ENCODE measurements around the gene SLC27A1.
"Not testable (repeated sequence)": the region's sequence is repeated elsewhere in the genome, so short reads cannot be mapped to it uniquely, and the experiment has no call there.

The SLC27A1 gene

DNA sequence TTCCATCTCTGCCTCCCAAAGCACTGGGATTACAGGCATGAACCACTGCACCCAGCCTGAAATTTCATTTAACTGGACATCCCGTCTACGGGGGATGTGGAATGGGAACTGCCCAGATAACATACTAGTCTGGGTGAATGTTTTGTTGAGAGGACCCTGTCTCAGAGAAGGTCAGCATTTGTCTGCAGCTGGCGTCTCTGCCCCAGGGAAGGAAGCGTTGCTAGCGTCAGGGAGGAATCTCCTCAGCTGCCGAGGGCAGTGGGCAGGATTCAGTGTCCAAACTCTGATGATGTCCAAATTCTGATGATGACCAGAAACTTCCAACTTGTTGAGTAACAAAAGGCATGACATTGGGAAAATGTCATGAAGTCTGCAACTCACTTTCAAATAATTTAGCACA lies 12.7 kb upstream of the SLC27A1 start:
- DNase-seq: no peak

GRCh38 chr19:17458970-17459369 lies 11.4 kb upstream of the SLC27A1 start:
- DNase-seq: no peak

DNA sequence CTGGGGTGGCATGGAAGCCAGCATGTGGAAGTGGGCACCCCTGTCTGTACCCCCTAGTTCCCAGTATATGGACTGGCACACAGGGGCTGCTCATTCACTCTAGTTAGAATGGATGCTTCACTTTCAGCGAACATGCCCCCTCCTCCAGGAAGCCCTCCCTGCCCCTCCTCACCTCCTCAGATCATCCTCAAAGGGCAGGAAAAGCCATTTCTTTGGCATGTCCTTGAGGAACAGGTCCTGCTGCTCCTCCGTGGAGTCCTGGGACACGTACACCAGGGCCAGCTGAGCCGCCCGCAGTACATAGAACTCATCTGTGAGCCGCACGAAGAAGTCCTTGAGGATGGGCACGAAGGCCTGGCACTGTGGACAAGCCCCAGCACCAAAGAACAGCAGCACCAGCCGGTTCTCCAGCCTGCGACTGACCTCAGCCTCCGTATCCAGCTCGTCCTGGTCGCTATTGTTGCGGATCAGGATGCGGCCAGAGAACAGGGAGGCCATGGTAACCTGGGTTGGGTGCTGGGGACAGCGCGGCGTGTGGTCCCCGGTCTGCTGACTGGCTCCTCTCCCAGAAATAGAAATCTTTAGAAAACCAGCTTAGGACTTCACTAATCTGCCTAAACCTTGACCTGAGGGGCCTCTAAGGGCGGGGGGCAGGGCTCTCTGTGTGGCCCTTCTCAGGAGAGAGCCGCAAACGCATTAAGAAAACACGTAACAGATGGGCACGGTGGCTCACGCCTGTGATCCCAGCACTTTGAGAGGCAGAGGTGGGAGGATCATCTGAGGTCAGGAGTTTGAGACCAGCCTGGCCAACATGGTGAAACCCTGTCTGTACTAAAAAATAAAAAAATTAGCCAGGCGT lies 9.7 kb upstream of the SLC27A1 start, which contains the start of gene NXNL1:
TSS of gene NXNL1 (minus strand) at position 555 of the 859 bp plus-strand sequence. CDS start at position 498, 57 bp downstream.
- no peak for DNase-seq

GRCh38 chr19:17466487-17466850 lies 3.9 kb upstream of the SLC27A1 start:
- DNase-seq: no peak

DNA sequence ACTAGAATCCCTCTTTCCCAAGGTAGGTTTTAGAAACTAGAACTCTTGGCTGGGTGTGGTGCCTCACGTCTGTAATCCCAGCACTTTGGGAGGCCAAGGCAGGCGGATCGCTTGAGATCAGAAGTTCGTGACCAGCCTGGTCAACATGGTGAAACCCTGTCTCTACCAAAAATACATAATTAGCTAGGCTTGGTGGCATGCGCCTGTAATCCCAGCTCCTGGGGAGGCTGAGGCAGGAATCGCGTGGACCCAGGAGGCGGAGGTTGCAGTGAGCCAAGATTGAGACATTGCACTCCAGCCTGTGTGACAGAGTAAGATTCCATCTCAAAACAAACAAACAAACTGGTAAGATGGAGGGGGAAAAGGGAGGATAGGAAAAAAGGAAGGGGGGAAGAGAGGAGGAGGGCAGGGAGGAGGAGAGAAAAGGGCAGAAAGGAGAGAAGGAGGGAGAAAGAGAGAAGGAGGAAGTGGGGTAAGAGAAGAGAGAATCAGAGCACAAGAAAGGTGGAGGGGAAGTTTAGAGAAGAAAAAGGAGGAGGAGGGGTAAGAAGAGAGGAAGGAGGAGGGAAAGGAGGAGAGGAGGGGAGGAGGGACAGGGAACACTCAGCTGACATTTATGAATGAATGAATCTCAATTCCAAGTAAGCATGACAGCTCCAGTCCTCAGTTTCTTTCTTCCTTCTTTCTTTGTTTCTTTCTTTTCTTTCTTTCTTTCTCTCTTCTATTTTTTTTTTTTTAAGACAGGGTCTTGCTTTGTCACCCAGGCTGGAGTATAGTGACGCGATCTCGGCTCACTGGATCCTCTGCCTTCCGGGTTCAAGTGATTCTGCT lies 2.6 kb upstream of the SLC27A1 start:
- no peak for DNase-seq

GRCh38 chr19:17468302-17469091 lies 1.8 kb upstream of the SLC27A1 start:
- no peak for DNase-seq

- DNase-seq: no peak
Measured at GRCh38 chr19:17469092-17469480, 1.2 kb upstream of the SLC27A1 start.

- peak; percentile 81 for DNase-seq
Measured at GRCh38 chr19:17469481-17470067, 750 bp upstream of the SLC27A1 start.

- DNase-seq: no peak
Measured at GRCh38 chr19:17471410-17472125, 1.2 kb downstream of the SLC27A1 start.

- no peak for DNase-seq
Measured at GRCh38 chr19:17473041-17473440, 2.7 kb downstream of the SLC27A1 start.

- not testable (repeated sequence) for DNase-seq
Measured at GRCh38 chr19:17475011-17475540, 4.8 kb downstream of the SLC27A1 start.

DNA sequence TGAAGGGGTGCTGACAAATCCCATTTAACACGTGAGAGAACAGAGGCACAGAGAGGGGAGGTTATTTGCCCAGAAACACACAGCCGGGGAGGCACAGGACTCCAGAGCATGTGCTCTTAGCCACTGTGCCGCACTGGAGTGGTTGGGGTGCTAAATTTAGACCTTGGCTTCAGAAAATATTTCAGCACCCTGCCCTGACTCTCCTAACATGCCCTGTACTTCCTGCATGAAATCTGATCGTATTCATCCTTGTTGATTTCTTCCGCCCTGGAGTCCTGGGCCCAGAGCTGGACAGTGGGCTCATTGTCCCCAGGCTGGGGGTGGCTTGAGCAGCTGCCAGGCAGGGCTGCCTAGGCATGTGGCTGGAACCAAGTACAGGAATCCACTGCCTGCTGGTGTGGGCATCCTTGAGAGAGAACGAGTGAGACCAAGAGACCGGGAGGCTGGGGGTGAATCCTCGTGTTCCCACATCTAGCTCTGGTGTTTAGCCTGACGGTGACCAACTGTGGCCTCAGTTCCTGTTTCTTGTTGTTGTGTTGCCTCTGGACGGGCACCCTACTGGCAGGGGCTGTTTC lies 5.3 kb downstream of the SLC27A1 start:
- no peak for DNase-seq

GRCh38 chr19:17479325-17479791 lies 9.0 kb downstream of the SLC27A1 start:
- no peak for DNase-seq

- no peak for DNase-seq
Measured at GRCh38 chr19:17481986-17482385, 11.7 kb downstream of the SLC27A1 start.

DNA sequence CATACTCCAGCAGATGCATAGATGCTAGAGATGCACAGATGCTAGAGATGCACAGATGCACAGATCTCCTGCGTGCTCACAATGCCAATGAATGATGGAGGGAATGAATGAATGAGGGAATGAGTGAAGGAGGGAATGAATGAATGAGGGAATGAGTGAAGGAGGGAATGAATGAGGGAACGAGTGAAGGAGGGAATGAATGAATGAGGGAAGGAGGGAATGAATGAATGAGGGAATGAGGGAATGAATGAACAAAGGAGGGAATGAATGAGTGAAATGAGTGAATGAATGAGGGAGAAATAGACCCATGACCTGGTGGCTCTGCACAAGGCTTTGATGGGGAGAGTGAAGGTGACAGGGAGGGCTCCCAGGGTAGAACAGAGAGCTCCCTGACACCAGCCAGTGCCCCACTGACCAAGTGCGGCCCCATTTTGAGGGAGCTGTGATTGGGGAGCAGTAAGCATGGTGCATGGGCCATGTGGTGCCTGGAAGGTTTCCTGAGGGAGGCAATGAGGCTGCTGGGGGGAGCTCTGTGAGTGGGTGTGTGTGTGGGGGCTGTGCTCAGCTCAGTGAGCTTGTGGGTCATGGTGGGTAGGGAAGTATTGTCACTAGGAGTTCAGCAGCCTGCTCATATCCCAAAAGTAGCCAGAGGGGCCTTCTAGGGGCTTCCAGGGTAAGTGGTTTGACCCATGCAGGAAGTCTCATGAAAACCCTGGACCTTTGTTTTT lies 12.7 kb downstream of the SLC27A1 start:
- DNase-seq: no peak

- DNase-seq: no peak
Measured at GRCh38 chr19:17483605-17484002, 13.3 kb downstream of the SLC27A1 start.

DNA sequence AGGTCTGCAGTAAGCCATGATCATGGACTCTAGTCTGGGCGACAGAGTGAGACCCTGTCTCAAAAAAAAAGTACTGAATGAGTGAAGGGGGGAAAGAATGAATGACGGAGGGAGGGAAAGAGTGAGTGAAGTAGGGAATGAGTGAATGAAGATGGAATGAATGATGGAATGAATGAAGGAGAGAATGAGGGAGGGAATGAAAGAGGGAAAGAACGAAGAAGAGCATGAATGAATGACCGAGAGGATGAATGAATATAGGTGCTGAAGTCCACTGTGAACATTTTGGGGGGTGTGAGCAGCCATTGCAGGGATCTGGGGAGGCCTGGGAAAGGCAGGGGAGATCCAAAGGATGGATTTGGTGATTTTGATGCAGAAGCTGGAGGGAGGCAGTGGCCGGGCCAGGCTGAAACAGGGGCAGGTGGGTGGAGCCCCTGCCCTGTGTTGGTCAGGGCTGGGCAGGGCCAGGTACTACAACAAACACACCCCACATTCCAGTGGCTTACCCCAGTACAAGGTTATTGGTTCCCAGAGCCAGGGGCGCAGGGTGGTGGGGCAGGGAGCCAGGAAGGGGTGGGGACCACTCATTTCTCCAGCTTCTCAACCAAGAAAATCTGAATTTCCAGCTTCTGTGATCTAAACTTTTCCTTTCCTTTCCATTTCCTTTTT lies 14.3 kb downstream of the SLC27A1 start:
- no peak for DNase-seq

- DNase-seq: no peak
Measured at GRCh38 chr19:17486545-17487240, 16.4 kb downstream of the SLC27A1 start.

All from NCI-H187 treated with DMSO at 0.1 percent for 48 hours (cell line).